Measurements from ENCODE around the gene SNN.

GRCh38 chr16:11726008-11726407 is 57.8 kb downstream of the SNN start:
- TF ChIP-seq POLR2A (IDR thresholded peaks at IDR 0.05; ENCODE audit: low read depth, low read length), result no peak
- TF ChIP-seq POLR2AphosphoS5 (IDR thresholded peaks at IDR 0.05; ENCODE audit: low read depth, low read length), result no peak

Data from GM12892 (cell line).